ENCODE results near the gene TAS1R3. TPM values are rescaled to one million over a fixed set of nuclear protein-coding genes. Genes with fewer than 3 reads are reported as not detected.

The TAS1R3 gene
- polyA plus RNA-seq, 3 donors from 2014 or later = 0.08 TPM; not detected in 2

Other genes starting within 250 kb of the TAS1R3 start
- gene C1orf159, start 215.2 kb upstream of the TAS1R3 start, polyA plus RNA-seq = 1 to 10 TPM in 2 of 3 donors, under 1 TPM in 1; 0.99 to 7.5 (median 4.1) TPM
- under 1 TPM; 0.68 to 0.83 (median 0.69) TPM for gene TTLL10, start 157.4 kb upstream of the TAS1R3 start, polyA plus RNA-seq
- 100 to 1,000 TPM in 2 of 3 donors, 10 to 100 TPM in 1; 56.4 to 136 (median 105) TPM for gene TNFRSF18, start 124.7 kb upstream of the TAS1R3 start, polyA plus RNA-seq
- 10 to 100 TPM in 2 of 3 donors, 1 to 10 TPM in 1; 7.6 to 16.3 (median 12.1) TPM for gene TNFRSF4, start 117.1 kb upstream of the TAS1R3 start, polyA plus RNA-seq
- 100 to 1,000 TPM; 157 to 240 (median 194) TPM for gene SDF4, start 99.3 kb upstream of the TAS1R3 start, polyA plus RNA-seq
- 10 to 100 TPM in 1 of 3 donors, 1 to 10 TPM in 2; 5.3 to 13.9 (median 9.9) TPM for gene B3GALT6, start 99.0 kb upstream of the TAS1R3 start, polyA plus RNA-seq
- gene C1QTNF12, start 84.6 kb upstream of the TAS1R3 start, polyA plus RNA-seq = not detected
- 100 to 1,000 TPM in 1 of 3 donors, 10 to 100 TPM in 2; 77.8 to 105 (median 83.9) TPM for gene UBE2J2, start 57.4 kb upstream of the TAS1R3 start, polyA plus RNA-seq
- gene SCNN1D, start 50.8 kb upstream of the TAS1R3 start, polyA plus RNA-seq = not detected
- 1 to 10 TPM; 1.4 to 7.0 (median 4.6) TPM for gene ACAP3, start 23.4 kb upstream of the TAS1R3 start, polyA plus RNA-seq
- gene PUSL1, start 22.7 kb upstream of the TAS1R3 start, polyA plus RNA-seq = 10 to 100 TPM; 17.3 to 25.4 (median 18.9) TPM
- gene INTS11, start 6.6 kb upstream of the TAS1R3 start, polyA plus RNA-seq = 10 to 100 TPM; 62.1 to 68.8 (median 67.5) TPM
- 10 to 100 TPM in 2 of 3 donors, 1 to 10 TPM in 1; 9.2 to 23.7 (median 10.5) TPM for gene CPTP, start 6.5 kb upstream of the TAS1R3 start, polyA plus RNA-seq
- 1 to 10 TPM in 2 of 3 donors, under 1 TPM in 1; 0.78 to 1.5 (median 1.4) TPM for gene DVL1, start 18.1 kb downstream of the TAS1R3 start, polyA plus RNA-seq
- not detected for gene MXRA8, start 27.3 kb downstream of the TAS1R3 start, polyA plus RNA-seq
- gene AURKAIP1, start 43.9 kb downstream of the TAS1R3 start, polyA plus RNA-seq = 100 to 1,000 TPM; 168 to 216 (median 190) TPM
- gene CCNL2, start 68.1 kb downstream of the TAS1R3 start, polyA plus RNA-seq = 10 to 100 TPM; 16.7 to 34.6 (median 22.0) TPM
- 100 to 1,000 TPM; 167 to 194 (median 182) TPM for gene MRPL20, start 76.0 kb downstream of the TAS1R3 start, polyA plus RNA-seq
- gene ANKRD65, start 90.0 kb downstream of the TAS1R3 start, polyA plus RNA-seq = not detected
- not detected for gene VWA1, start 104.4 kb downstream of the TAS1R3 start, polyA plus RNA-seq
- 1 to 10 TPM; 1.5 to 4.0 (median 3.1) TPM for gene ATAD3C, start 118.4 kb downstream of the TAS1R3 start, polyA plus RNA-seq
- 1 to 10 TPM in 2 of 3 donors, under 1 TPM in 1; 0.39 to 5.0 (median 2.5) TPM for gene ATAD3B, start 140.5 kb downstream of the TAS1R3 start, polyA plus RNA-seq
- 10 to 100 TPM in 1 of 3 donors, 1 to 10 TPM in 2; 6.4 to 14.5 (median 7.3) TPM for gene ATAD3A, start 180.9 kb downstream of the TAS1R3 start, polyA plus RNA-seq
- gene TMEM240, start 209.3 kb downstream of the TAS1R3 start, polyA plus RNA-seq = not detected
- gene SSU72, start 243.6 kb downstream of the TAS1R3 start, polyA plus RNA-seq = 100 to 1,000 TPM; 159 to 241 (median 160) TPM